ENCODE data around the gene ZSCAN5B.
"Not testable (repeated sequence)": the region's sequence is repeated elsewhere in the genome, so short reads cannot be mapped to it uniquely, and the experiment has no call there.

ZSCAN5B gene

GRCh38 chr19:56197646-56198045 is at the start of gene ZSCAN5B:
TSS of gene ZSCAN5B (minus strand) at chr19:56197783. CDS start at chr19:56193052, 4,731 bp downstream.
- not testable (repeated sequence) for H3K27ac ChIP-seq (ENCODE audit: low read depth, low read length); H3K9me3 ChIP-seq (ENCODE audit: control insufficient read depth, insufficient read depth, low read length); H3K4me1 ChIP-seq (ENCODE audit: control insufficient read depth, insufficient read depth, low read length); H3K4me3 ChIP-seq (ENCODE audit: low read depth, low read length); H3K9ac ChIP-seq (ENCODE audit: low read depth, low read length); H3K27me3 ChIP-seq (ENCODE audit: control insufficient read depth, insufficient read depth, low read length); H3K36me3 ChIP-seq (ENCODE audit: control insufficient read depth, insufficient read depth, low read length)

- not testable (repeated sequence) for H3K4me1 ChIP-seq (ENCODE audit: control insufficient read depth, insufficient read depth, low read length); H3K27me3 ChIP-seq (ENCODE audit: control insufficient read depth, insufficient read depth, low read length); H3K4me3 ChIP-seq (ENCODE audit: low read depth, low read length); H3K9ac ChIP-seq (ENCODE audit: low read depth, low read length); H3K27ac ChIP-seq (ENCODE audit: low read depth, low read length); H3K36me3 ChIP-seq (ENCODE audit: control insufficient read depth, insufficient read depth, low read length); H3K9me3 ChIP-seq (ENCODE audit: control insufficient read depth, insufficient read depth, low read length)
Measured at GRCh38 chr19:56245764-56246163, 48.2 kb upstream of the ZSCAN5B start.

- H3K4me1 ChIP-seq (ENCODE audit: control insufficient read depth, insufficient read depth, low read length) = no peaks in the 10 kb centered on the region
- no peak overlapping the region for H3K27ac ChIP-seq (ENCODE audit: low read depth, low read length)
- no peak overlapping the region for H3K9ac ChIP-seq (ENCODE audit: low read depth, low read length)
Measured at GRCh38 chr19:56245121-56245740, 47.6 kb upstream of the ZSCAN5B start.

GRCh38 chr19:56223481-56223880 is 25.9 kb upstream of the ZSCAN5B start:
- H3K27me3 ChIP-seq (ENCODE audit: control insufficient read depth, insufficient read depth, low read length) = no peaks in the 10 kb centered on the region
- no peak overlapping the region for H3K9ac ChIP-seq (ENCODE audit: low read depth, low read length)
- no peaks in the 10 kb centered on the region for H3K36me3 ChIP-seq (ENCODE audit: control insufficient read depth, insufficient read depth, low read length)
- H3K27ac ChIP-seq (ENCODE audit: low read depth, low read length) = no peak overlapping the region
- no peaks in the 10 kb centered on the region for H3K4me1 ChIP-seq (ENCODE audit: control insufficient read depth, insufficient read depth, low read length)
- H3K9me3 ChIP-seq (ENCODE audit: control insufficient read depth, insufficient read depth, low read length) = no peaks in the 10 kb centered on the region
- H3K4me3 ChIP-seq (ENCODE audit: low read depth, low read length) = no peak overlapping the region

More at GRCh38 chr19:56245121-56245740, 47.6 kb upstream of the ZSCAN5B start:
- Histone ChIP-seq H3K4me3 (ENCODE audit: low read depth, low read length) (no peak overlapping the region), H3K36me3 (ENCODE audit: control insufficient read depth, insufficient read depth, low read length) (no peaks in the 10 kb centered on the region), H3K9me3 (ENCODE audit: control insufficient read depth, insufficient read depth, low read length) (no peaks in the 10 kb centered on the region), H3K27me3 (ENCODE audit: control insufficient read depth, insufficient read depth, low read length) (no peaks in the 10 kb centered on the region)

GRCh38 chr19:56222901-56223300 is 25.3 kb upstream of the ZSCAN5B start:
- H3K36me3 ChIP-seq (ENCODE audit: control insufficient read depth, insufficient read depth, low read length) = no peaks in the 10 kb centered on the region
- no peaks in the 10 kb centered on the region for H3K4me1 ChIP-seq (ENCODE audit: control insufficient read depth, insufficient read depth, low read length)
- H3K4me3 ChIP-seq (ENCODE audit: low read depth, low read length) = no peak overlapping the region
- no peak overlapping the region for H3K9ac ChIP-seq (ENCODE audit: low read depth, low read length)
- H3K27ac ChIP-seq (ENCODE audit: low read depth, low read length) = no peak overlapping the region
- no peaks in the 10 kb centered on the region for H3K9me3 ChIP-seq (ENCODE audit: control insufficient read depth, insufficient read depth, low read length)
- H3K27me3 ChIP-seq (ENCODE audit: control insufficient read depth, insufficient read depth, low read length) = no peaks in the 10 kb centered on the region

- Histone ChIP-seq H3K36me3 (ENCODE audit: control insufficient read depth, insufficient read depth, low read length) (no peaks in the 10 kb centered on the region), H3K27me3 (ENCODE audit: control insufficient read depth, insufficient read depth, low read length) (no peaks in the 10 kb centered on the region), H3K9ac (ENCODE audit: low read depth, low read length) (no peak overlapping the region), H3K9me3 (ENCODE audit: control insufficient read depth, insufficient read depth, low read length) (no peaks in the 10 kb centered on the region), H3K4me3 (ENCODE audit: low read depth, low read length) (no peak overlapping the region), H3K27ac (ENCODE audit: low read depth, low read length) (no peak overlapping the region), H3K4me1 (ENCODE audit: control insufficient read depth, insufficient read depth, low read length) (peaks cover 4% of the 10 kb centered on the region; the same call in 1 of the 2 replicates)
Measured at GRCh38 chr19:56221851-56222250, 24.3 kb upstream of the ZSCAN5B start.

- H3K9me3 ChIP-seq (ENCODE audit: control insufficient read depth, insufficient read depth, low read length); H3K27me3 ChIP-seq (ENCODE audit: control insufficient read depth, insufficient read depth, low read length); H3K36me3 ChIP-seq (ENCODE audit: control insufficient read depth, insufficient read depth, low read length); H3K9ac ChIP-seq (ENCODE audit: low read depth, low read length); H3K4me1 ChIP-seq (ENCODE audit: control insufficient read depth, insufficient read depth, low read length); H3K4me3 ChIP-seq (ENCODE audit: low read depth, low read length); H3K27ac ChIP-seq (ENCODE audit: low read depth, low read length): not testable (repeated sequence)
Measured at GRCh38 chr19:56221442-56221841, 23.9 kb upstream of the ZSCAN5B start.

- peaks cover 7% of the 10 kb centered on the region; the same call in 1 of the 2 replicates for H3K4me1 ChIP-seq (ENCODE audit: control insufficient read depth, insufficient read depth, low read length)
- H3K9ac ChIP-seq (ENCODE audit: low read depth, low read length) = no peak overlapping the region
Measured at GRCh38 chr19:56218961-56219360, 21.4 kb upstream of the ZSCAN5B start.

GRCh38 chr19:56217039-56217949 is 19.7 kb upstream of the ZSCAN5B start:
- Histone ChIP-seq H3K36me3 (ENCODE audit: control insufficient read depth, insufficient read depth, low read length) (no peaks in the 10 kb centered on the region), H3K9me3 (ENCODE audit: control insufficient read depth, insufficient read depth, low read length) (no peaks in the 10 kb centered on the region), H3K9ac (ENCODE audit: low read depth, low read length) (peak overlapping the region; percentile 55), H3K27me3 (ENCODE audit: control insufficient read depth, insufficient read depth, low read length) (no peaks in the 10 kb centered on the region), H3K4me3 (ENCODE audit: low read depth, low read length) (peak overlapping the region; percentile 36), H3K27ac (ENCODE audit: low read depth, low read length) (peak overlapping the region; percentile 42), H3K4me1 (ENCODE audit: control insufficient read depth, insufficient read depth, low read length) (peaks cover 7% of the 10 kb centered on the region; the same call in 1 of the 2 replicates)

More at GRCh38 chr19:56218961-56219360, 21.4 kb upstream of the ZSCAN5B start:
- no peak overlapping the region for H3K4me3 ChIP-seq (ENCODE audit: low read depth, low read length)
- no peaks in the 10 kb centered on the region for H3K9me3 ChIP-seq (ENCODE audit: control insufficient read depth, insufficient read depth, low read length)
- no peaks in the 10 kb centered on the region for H3K27me3 ChIP-seq (ENCODE audit: control insufficient read depth, insufficient read depth, low read length)
- no peak overlapping the region for H3K27ac ChIP-seq (ENCODE audit: low read depth, low read length)
- no peaks in the 10 kb centered on the region for H3K36me3 ChIP-seq (ENCODE audit: control insufficient read depth, insufficient read depth, low read length)

- Histone ChIP-seq H3K36me3 (ENCODE audit: control insufficient read depth, insufficient read depth, low read length) (no peaks in the 10 kb centered on the region), H3K27me3 (ENCODE audit: control insufficient read depth, insufficient read depth, low read length) (no peaks in the 10 kb centered on the region), H3K4me1 (ENCODE audit: control insufficient read depth, insufficient read depth, low read length) (peaks cover 2% of the 10 kb centered on the region; the same call in 1 of the 2 replicates), H3K4me3 (ENCODE audit: low read depth, low read length) (no peak overlapping the region), H3K27ac (ENCODE audit: low read depth, low read length) (no peak overlapping the region), H3K9ac (ENCODE audit: low read depth, low read length) (no peak overlapping the region), H3K9me3 (ENCODE audit: control insufficient read depth, insufficient read depth, low read length) (no peaks in the 10 kb centered on the region)
Measured at GRCh38 chr19:56211718-56212117, 14.1 kb upstream of the ZSCAN5B start.

- not testable (repeated sequence) for H3K4me1 ChIP-seq (ENCODE audit: control insufficient read depth, insufficient read depth, low read length); H3K9me3 ChIP-seq (ENCODE audit: control insufficient read depth, insufficient read depth, low read length); H3K9ac ChIP-seq (ENCODE audit: low read depth, low read length); H3K4me3 ChIP-seq (ENCODE audit: low read depth, low read length); H3K27ac ChIP-seq (ENCODE audit: low read depth, low read length); H3K27me3 ChIP-seq (ENCODE audit: control insufficient read depth, insufficient read depth, low read length); H3K36me3 ChIP-seq (ENCODE audit: control insufficient read depth, insufficient read depth, low read length)
Measured at GRCh38 chr19:56210036-56210435, 12.5 kb upstream of the ZSCAN5B start.

Measured in HUES48 (cell line).